GM06990 (cell line): ENCODE measurements around the gene ZFC3H1.

Experiments
- DNase-seq: peaks from one replicate; pipeline ENCODE4 v3.0.0-alpha.2; 2011; ENCODE audit not compliant: insufficient read length; ENCODE audit errors: extremely low read depth
- H3K27me3 ChIP-seq: replicated peaks from 2 replicates; pipeline ENCODE4 v1.6.0; 2011; ENCODE audit warnings: low read length; ENCODE audit not compliant: control insufficient read depth, insufficient read depth
- H3K36me3 ChIP-seq: 2 replicates; pipeline ENCODE4 v1.5.1; 2011; ENCODE audit warnings: low read length; ENCODE audit not compliant: control insufficient read depth, insufficient read depth
- H3K4me3 ChIP-seq: replicated peaks from 2 replicates; pipeline ENCODE4 v1.5.1; 2011; ENCODE audit warnings: low read depth, mild to moderate bottlenecking, control low read depth, low read length
- CTCF ChIP-seq: IDR thresholded peaks from 2 replicates; pipeline ENCODE4 v1.5.1; 2011; ENCODE audit warnings: low read length, control low read depth, mild to moderate bottlenecking, inconsistent platforms; ENCODE audit not compliant: insufficient read depth, poor library complexity, severe bottlenecking

The ZFC3H1 gene

GRCh38 chr12:71655907-71656306 lies 7.7 kb downstream of the ZFC3H1 start:
- no peak for DNase-seq
- no peak for TF ChIP-seq CTCF
- Histone ChIP-seq H3K27me3 (no peaks in the 10 kb centered on the region), H3K36me3 (peaks cover 5% of the 10 kb centered on the region), H3K4me3 (no peak overlapping the region)

GRCh38 chr12:71655495-71655894 lies 8.2 kb downstream of the ZFC3H1 start:
- Histone ChIP-seq H3K4me3 (no peak overlapping the region), H3K27me3 (no peaks in the 10 kb centered on the region), H3K36me3 (peaks cover 5% of the 10 kb centered on the region)
- TF ChIP-seq CTCF = no peak
- no peak for DNase-seq

- no peak for TF ChIP-seq CTCF
- H3K36me3 ChIP-seq = peaks cover 5% of the 10 kb centered on the region
- no peak overlapping the region for H3K4me3 ChIP-seq
- no peak for DNase-seq
- no peaks in the 10 kb centered on the region for H3K27me3 ChIP-seq
Measured at GRCh38 chr12:71654200-71654599, 9.4 kb downstream of the ZFC3H1 start.

- DNase-seq = no peak
- no peak overlapping the region for H3K4me3 ChIP-seq
- peaks cover 5% of the 10 kb centered on the region for H3K36me3 ChIP-seq
- no peaks in the 10 kb centered on the region for H3K27me3 ChIP-seq
- no peak for TF ChIP-seq CTCF
Measured at GRCh38 chr12:71653137-71653536, 10.5 kb downstream of the ZFC3H1 start.

GRCh38 chr12:71652656-71653055 lies 11.0 kb downstream of the ZFC3H1 start:
- Histone ChIP-seq H3K27me3 (no peaks in the 10 kb centered on the region), H3K4me3 (no peak overlapping the region), H3K36me3 (peaks cover 5% of the 10 kb centered on the region)
- no peak for DNase-seq
- TF ChIP-seq CTCF = no peak

GRCh38 chr12:71649401-71649800 lies 14.2 kb downstream of the ZFC3H1 start:
- H3K27me3 ChIP-seq = no peaks in the 10 kb centered on the region
- H3K36me3 ChIP-seq = peaks cover 2% of the 10 kb centered on the region
- DNase-seq = no peak
- no peak for TF ChIP-seq CTCF
- H3K4me3 ChIP-seq = no peak overlapping the region
